T-cell (primary cell): Measurements from ENCODE around the gene VPS37C. TPM values are rescaled to one million over a fixed set of nuclear protein-coding genes. Genes with fewer than 3 reads are reported as not detected.

Experiments
- ATAC-seq, 4 experiments: fragments of 200-7000 bp in 3 of 4; fragments of 150-1000 bp in 1 of 4; cut with Tn5 transposase; replicated peaks in 1 of 4; 1 replicate in 3 of 4; 2 replicates in 1 of 4; pipeline ENCODE4 v1.10.0; 2021; ENCODE audit warnings: moderate library complexity in 3 of 4, mild to moderate bottlenecking in 2 of 4, moderate number of reproducible peaks in 1 of 4
- CTCF ChIA-PET, 2 donors: fragments of 300-600 bp; sonication (Branson Sonifier 250); formaldehyde crosslinking; loops; one replicate each; lab custom pipeline; 2022; ENCODE audit warnings: antibody characterized with exemption in 2 of 2; lab: Charles Lee
- POLR2A ChIA-PET, 2 donors: fragments of 300-600 bp; sonication (Branson Sonifier 250); formaldehyde crosslinking; loops; one replicate each; lab custom pipeline; 2022; ENCODE audit warnings: antibody characterized with exemption in 2 of 2; lab: Charles Lee
- DNase-seq, 35 experiments: peaks; one replicate each; pipeline versions ENCODE4 v3.0.0 to v3.0.0-alpha.2; 2013 to 2023
- H3K27ac ChIP-seq: one replicate; pipeline ENCODE4 v1.5.1; 2013; ENCODE audit warnings: low read length
- H3K27me3 ChIP-seq, 2 experiments: replicated peaks in 1 of 2; 1 replicate in 1 of 2; 2 replicates in 1 of 2; pipeline versions ENCODE4 v1.6.1 to v1.7.0; 2013; ENCODE audit warnings: low read length in 1 of 2, mixed read lengths in 1 of 2; ENCODE audit not compliant: control insufficient read depth in 2 of 2, insufficient read depth in 2 of 2; ENCODE audit errors: extremely low read depth in 1 of 2
- H3K36me3 ChIP-seq, 2 donors: 1 replicate in 1 of 2; 2 replicates in 1 of 2; pipeline versions ENCODE4 v1.6.1 to v1.7.0; 2013; ENCODE audit warnings: low read length in 1 of 2; ENCODE audit not compliant: control insufficient read depth in 2 of 2, insufficient read depth in 1 of 2; ENCODE audit errors: extremely low read depth in 1 of 2
- H3K4me1 ChIP-seq, 2 experiments: 1 replicate in 1 of 2; 2 replicates in 1 of 2; pipeline versions ENCODE4 v1.6.1 to v1.7.0; 2013; ENCODE audit warnings: low read length in 2 of 2, mixed read lengths in 1 of 2; ENCODE audit not compliant: insufficient read depth in 2 of 2, control insufficient read depth in 1 of 2; ENCODE audit errors: extremely low read depth in 1 of 2
- H3K4me3 ChIP-seq, 2 donors: 1 replicate in 1 of 2; 2 replicates in 1 of 2; pipeline versions ENCODE4 v1.5.1 to v1.7.0; 2013; ENCODE audit warnings: mild to moderate bottlenecking in 2 of 2, low read length in 1 of 2, moderate library complexity in 1 of 2; ENCODE audit not compliant: control insufficient read depth in 1 of 2; ENCODE audit errors: extremely low read depth in 1 of 2
- H3K9me3 ChIP-seq: 2 replicates; pipeline ENCODE4 v1.7.0; 2013
- H3K27ac Mint-ChIP-seq, 2 donors: one replicate each; pipeline ENCODE4 v1.8.0; 2020 to 2021; ENCODE audit warnings: mild to moderate bottlenecking in 2 of 2, mixed read lengths in 2 of 2
- H3K27me3 Mint-ChIP-seq, 2 donors: one replicate each; pipeline ENCODE4 v1.8.0; 2021 to 2022; ENCODE audit warnings: mixed read lengths in 2 of 2
- H3K36me3 Mint-ChIP-seq: one replicate; pipeline ENCODE4 v1.8.0; 2021; ENCODE audit warnings: mixed read lengths
- H3K4me1 Mint-ChIP-seq, 3 donors: one replicate each; pipeline ENCODE4 v1.8.0; 2020 to 2022; ENCODE audit warnings: mixed read lengths in 3 of 3, mild to moderate bottlenecking in 1 of 3
- H3K4me3 Mint-ChIP-seq, 3 donors: one replicate each; pipeline ENCODE4 v1.8.0; 2020 to 2022; ENCODE audit warnings: mild to moderate bottlenecking in 3 of 3, mixed read lengths in 3 of 3, moderate library complexity in 3 of 3
- H3K9me3 Mint-ChIP-seq, 3 donors: one replicate each; pipeline ENCODE4 v1.8.0; 2020 to 2022; ENCODE audit warnings: mixed read lengths in 3 of 3
- WGBS: methylation state at CpG from one replicate; pipeline ENCODE4 v1.1.5; 2013; ENCODE audit warnings: missing lambda C conversion rate; ENCODE audit not compliant: insufficient coverage; 5-methylcytosine and 5-hydroxymethylcytosine counted together
- total RNA-seq, 35 experiments: library from RNA in 6 of 35; stranded (reverse) in 6 of 35; fragments of 120-200 nt in 1 of 35; gene quantifications; one replicate each; pipeline versions ENCODE4 v1.2.1 to v1.2.4 and lab custom pipeline; 2013 to 2026

VPS37C gene
- total RNA-seq, 5 donors from 2014 or later (not counting 1 experiment from before 2014, with no cell fraction given): 3.3 to 7.9 (median 7.3) TPM

GRCh38 chr11:61120706-61121191 is 40.5 kb downstream of the VPS37C start:
- peaks cover 25 to 95% of the 10 kb centered on the region in 2 donors for H3K36me3 ChIP-seq
- peaks cover 27 to 59% of the 10 kb centered on the region in 2 experiments for H3K4me1 ChIP-seq
- POLR2A ChIA-PET: interaction anchor here (0.7 to 1.8 kb wide), 4 partner anchors 9 to 79 kb away, joined by 4 to 6 read pairs (median 5); no protein-coding TSS in a partner anchor
- H3K4me3 ChIP-seq: peak overlapping the region in 1 of 2 donors; percentile 42
- no peaks in the 10 kb centered on the region for H3K9me3 ChIP-seq
- DNase-seq (peak in 34 of 35 experiments; percentile 41 to 87 (median 64)), ATAC-seq (peak; percentile 82 to 91 (median 90))
- peak overlapping the region; percentile 80 for H3K27ac ChIP-seq
- Mint-ChIP-seq H3K27me3 (no peaks in the 10 kb centered on the region), H3K9me3 (no peaks in the 10 kb centered on the region), H3K4me3 (peak overlapping the region; percentile 51 to 72 (median 53)), H3K27ac (peak overlapping the region; percentile 95), H3K4me1 (peaks cover 55 to 71% (median 67%) of the 10 kb centered on the region in 3 donors), H3K36me3 (peaks cover 58% of the 10 kb centered on the region)
- 55% methylated on average over 3 of the region's 5 CpGs for WGBS
- CTCF ChIA-PET: interaction anchor here (0.6 to 1.7 kb wide), 6 partner anchors 8 to 221 kb away, joined by 3 to 7 read pairs (median 4); no protein-coding TSS in a partner anchor
- no peaks in the 10 kb centered on the region for H3K27me3 ChIP-seq

GRCh38 chr11:61120099-61120705 is 41.0 kb downstream of the VPS37C start:
- peaks cover 61 to 76% (median 73%) of the 10 kb centered on the region in 3 donors for H3K4me1 Mint-ChIP-seq
- H3K9me3 ChIP-seq: no peaks in the 10 kb centered on the region
- 71% methylated on average over 6 of the region's 14 CpGs for WGBS
- no peaks in the 10 kb centered on the region for H3K9me3 Mint-ChIP-seq
- peaks cover 30 to 63% of the 10 kb centered on the region in 2 experiments for H3K4me1 ChIP-seq
- ATAC-seq (peak; percentile 13 to 29 (median 14)), DNase-seq (peak in 2 of 35 experiments; percentile 11 to 48)
- H3K4me3 ChIP-seq: peak overlapping the region in 1 of 2 donors; percentile 42
- no peaks in the 10 kb centered on the region for H3K27me3 ChIP-seq
- peaks cover 27 to 95% of the 10 kb centered on the region in 2 donors for H3K36me3 ChIP-seq
- no peaks in the 10 kb centered on the region for H3K27me3 Mint-ChIP-seq
- H3K36me3 Mint-ChIP-seq: peaks cover 61% of the 10 kb centered on the region
- peak overlapping the region; percentile 95 for H3K27ac Mint-ChIP-seq
- peak overlapping the region; percentile 59 to 72 (median 61) for H3K4me3 Mint-ChIP-seq
- H3K27ac ChIP-seq: peak overlapping the region; percentile 80
- POLR2A ChIA-PET: interaction anchor here (0.5 to 1.8 kb wide), 5 partner anchors 9 to 134 kb away, joined by 4 to 6 read pairs (median 4); no protein-coding TSS in a partner anchor
- CTCF ChIA-PET: interaction anchor here (0.6 to 1.7 kb wide), 6 partner anchors 8 to 220 kb away, joined by 3 to 7 read pairs (median 4); no protein-coding TSS in a partner anchor

- Mint-ChIP-seq H3K27me3 (no peaks in the 10 kb centered on the region), H3K27ac (peak overlapping the region; percentile 95), H3K4me1 (peaks cover 67 to 83% (median 79%) of the 10 kb centered on the region in 3 donors), H3K36me3 (peaks cover 67% of the 10 kb centered on the region), H3K9me3 (no peaks in the 10 kb centered on the region), H3K4me3 (peak overlapping the region; percentile 59 to 72 (median 61))
- no peaks in the 10 kb centered on the region for H3K27me3 ChIP-seq
- ATAC-seq (no peak), DNase-seq (peak in 1 of 35 experiments; percentile 6)
- H3K27ac ChIP-seq: peak overlapping the region; percentile 80
- ChIA-PET POLR2A (interaction anchor here (0.5 to 1.8 kb wide), 4 partner anchors 8 to 134 kb away, joined by 4 to 11 read pairs (median 6); no protein-coding TSS in a partner anchor), CTCF (interaction anchor here in 1 of 2 donors (1.4 to 1.7 kb wide), 2 partner anchors 8 to 39 kb away, joined by 6 to 7 read pairs; no protein-coding TSS in a partner anchor)
- WGBS: no CpG with 5 or more reads among the region's 3 CpGs
- no peaks in the 10 kb centered on the region for H3K9me3 ChIP-seq
- H3K36me3 ChIP-seq: peaks cover 27 to 93% of the 10 kb centered on the region in 2 donors
- H3K4me1 ChIP-seq: peaks cover 37 to 68% of the 10 kb centered on the region in 2 experiments
- no peak overlapping the region for H3K4me3 ChIP-seq
Measured at GRCh38 chr11:61119571-61119970, 41.7 kb downstream of the VPS37C start.

DNA sequence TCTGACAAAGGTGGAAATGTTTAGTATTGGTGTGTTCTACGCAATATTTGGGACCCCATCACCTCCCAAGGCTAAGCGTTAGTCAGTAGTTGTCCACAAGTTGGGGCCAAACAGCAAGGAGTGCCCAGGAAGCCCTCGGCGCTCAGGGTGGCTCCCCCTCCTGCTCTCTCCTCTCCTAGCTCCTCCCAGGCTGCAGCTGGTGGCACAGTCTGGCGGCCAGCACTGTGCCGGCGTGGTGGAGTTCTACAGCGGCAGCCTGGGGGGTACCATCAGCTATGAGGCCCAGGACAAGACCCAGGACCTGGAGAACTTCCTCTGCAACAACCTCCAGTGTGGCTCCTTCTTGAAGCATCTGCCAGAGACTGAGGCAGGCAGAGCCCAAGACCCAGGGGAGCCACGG is 42.2 kb downstream of the VPS37C start:
- H3K9me3 Mint-ChIP-seq: no peaks in the 10 kb centered on the region
- Histone ChIP-seq H3K27ac (peak overlapping the region; percentile 80), H3K4me1 (peaks cover 42 to 73% of the 10 kb centered on the region in 2 experiments), H3K9me3 (no peaks in the 10 kb centered on the region), H3K4me3 (no peak overlapping the region), H3K36me3 (peaks cover 27 to 88% of the 10 kb centered on the region in 2 donors), H3K27me3 (no peaks in the 10 kb centered on the region)
- peaks cover 72 to 87% (median 84%) of the 10 kb centered on the region in 3 donors for H3K4me1 Mint-ChIP-seq
- peaks cover 62% of the 10 kb centered on the region for H3K36me3 Mint-ChIP-seq
- ChIA-PET POLR2A (interaction anchor here (0.6 to 1.7 kb wide), 2 partner anchors 8 to 33 kb away, joined by 6 to 11 read pairs; no protein-coding TSS in a partner anchor), CTCF (interaction anchor here (0.6 to 1.4 kb wide), 3 partner anchors 10 to 142 kb away, joined by 3 read pairs; no protein-coding TSS in a partner anchor)
- peak overlapping the region in 1 of 3 donors; percentile 72 for H3K4me3 Mint-ChIP-seq
- no peaks in the 10 kb centered on the region for H3K27me3 Mint-ChIP-seq
- peak in 1 of 35 experiments; percentile 13 for DNase-seq
- 69% methylated on average over 7 of the region's 9 CpGs for whole genome bisulfite sequencing
- H3K27ac Mint-ChIP-seq: peak overlapping the region; percentile 95
- no peak for ATAC-seq

DNA sequence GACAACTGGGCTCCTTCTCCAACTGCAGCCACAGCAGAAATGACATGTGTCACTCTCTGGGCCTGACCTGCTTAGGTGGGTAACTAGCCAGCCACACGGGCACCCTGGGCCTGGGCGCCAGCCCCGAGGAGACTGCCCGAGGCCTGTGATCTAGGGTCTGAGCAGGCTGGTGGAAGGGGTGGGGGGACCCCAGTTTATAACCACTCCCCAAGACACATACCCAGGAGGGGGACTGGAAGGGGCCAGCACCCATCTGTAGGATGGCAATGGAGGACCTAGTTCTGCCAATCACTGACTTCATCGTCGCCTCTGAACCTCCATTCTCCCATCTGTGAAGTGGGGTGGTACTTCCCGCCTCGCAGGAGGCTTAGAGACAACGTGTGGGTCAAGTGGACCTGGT is 42.8 kb downstream of the VPS37C start:
- Histone ChIP-seq H3K4me3 (no peak overlapping the region), H3K27me3 (no peaks in the 10 kb centered on the region), H3K9me3 (no peaks in the 10 kb centered on the region), H3K36me3 (peaks cover 27 to 83% of the 10 kb centered on the region in 2 donors), H3K4me1 (peaks cover 48 to 78% of the 10 kb centered on the region in 2 experiments), H3K27ac (peak overlapping the region; percentile 80)
- H3K4me1 Mint-ChIP-seq: peaks cover 77 to 90% (median 88%) of the 10 kb centered on the region in 3 donors
- 95% methylated on average over 4 of the region's 9 CpGs for WGBS
- peak overlapping the region; percentile 95 for H3K27ac Mint-ChIP-seq
- peak overlapping the region in 2 of 3 donors; percentile 31 to 72 for H3K4me3 Mint-ChIP-seq
- ATAC-seq: no peak
- ChIA-PET CTCF (interaction anchor here (0.6 to 1.4 kb wide), 4 partner anchors 11 to 78 kb away, joined by 3 to 4 read pairs (median 3); no protein-coding TSS in a partner anchor), POLR2A (no interaction called here)
- H3K36me3 Mint-ChIP-seq: peaks cover 62% of the 10 kb centered on the region
- H3K27me3 Mint-ChIP-seq: no peaks in the 10 kb centered on the region
- peak in 1 of 35 experiments; percentile 11 for DNase-seq
- no peaks in the 10 kb centered on the region for H3K9me3 Mint-ChIP-seq

DNA sequence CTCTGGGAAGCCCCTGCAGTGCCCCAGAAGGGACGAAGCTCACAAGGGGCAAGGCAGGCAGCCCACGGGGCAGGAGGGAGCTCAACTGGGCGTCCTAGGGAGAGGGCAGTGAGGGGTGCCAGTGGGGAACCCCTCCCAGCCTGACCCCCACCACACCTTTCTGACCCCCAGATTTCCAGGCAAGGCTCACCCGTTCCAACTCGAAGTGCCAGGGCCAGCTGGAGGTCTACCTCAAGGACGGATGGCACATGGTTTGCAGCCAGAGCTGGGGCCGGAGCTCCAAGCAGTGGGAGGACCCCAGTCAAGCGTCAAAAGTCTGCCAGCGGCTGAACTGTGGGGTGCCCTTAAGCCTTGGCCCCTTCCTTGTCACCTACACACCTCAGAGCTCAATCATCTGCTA is 43.2 kb downstream of the VPS37C start:
- H3K36me3 ChIP-seq: peaks cover 24 to 83% of the 10 kb centered on the region in 2 donors
- DNase-seq: no peak
- Mint-ChIP-seq H3K9me3 (no peaks in the 10 kb centered on the region), H3K4me3 (peak overlapping the region in 1 of 3 donors; percentile 72), H3K27ac (peak overlapping the region; percentile 95), H3K27me3 (no peaks in the 10 kb centered on the region), H3K4me1 (peaks cover 78 to 90% (median 89%) of the 10 kb centered on the region in 3 donors), H3K36me3 (peaks cover 64% of the 10 kb centered on the region)
- H3K9me3 ChIP-seq: no peaks in the 10 kb centered on the region
- H3K4me1 ChIP-seq: peaks cover 52 to 79% of the 10 kb centered on the region in 2 experiments
- ChIA-PET CTCF (interaction anchor here (0.6 to 1.4 kb wide), 5 partner anchors 11 to 203 kb away, joined by 3 to 5 read pairs (median 3); no protein-coding TSS in a partner anchor), POLR2A (interaction anchor here in 1 of 2 donors (0.6 kb wide), 2 partner anchors 26 to 126 kb away, joined by 4 read pairs; no protein-coding TSS in a partner anchor)
- WGBS: 93% methylated on average over 6 of the region's 9 CpGs
- peak overlapping the region; percentile 80 for H3K27ac ChIP-seq
- no peak overlapping the region for H3K4me3 ChIP-seq
- no peak for ATAC-seq
- no peaks in the 10 kb centered on the region for H3K27me3 ChIP-seq
